ENCODE measurements around the gene ADCY7.
A peak's percentile ranks its signal among the peaks of the same experiment; 100 is the strongest.

GRCh38 chr16:50326835-50327465, 60.6 kb downstream of the ADCY7 start:
- TF ChIP-seq CTCF (IDR thresholded peaks at IDR 0.05): peak in 3 of 5 experiments; percentile 20 to 28 (median 27)
- TF ChIP-seq POLR2A (IDR thresholded peaks at IDR 0.05): no peak
